ENCODE results near the gene MBD6. TPM values are rescaled to one million over a fixed set of nuclear protein-coding genes. Genes with fewer than 3 reads are reported as not detected.

Gene MBD6
- total and polyA plus RNA-seq, 2 of the 13 experiments (the other 11 are each of a cell fraction or from before 2014, with no cell fraction given) = 4.1 to 5.9 TPM

DNA sequence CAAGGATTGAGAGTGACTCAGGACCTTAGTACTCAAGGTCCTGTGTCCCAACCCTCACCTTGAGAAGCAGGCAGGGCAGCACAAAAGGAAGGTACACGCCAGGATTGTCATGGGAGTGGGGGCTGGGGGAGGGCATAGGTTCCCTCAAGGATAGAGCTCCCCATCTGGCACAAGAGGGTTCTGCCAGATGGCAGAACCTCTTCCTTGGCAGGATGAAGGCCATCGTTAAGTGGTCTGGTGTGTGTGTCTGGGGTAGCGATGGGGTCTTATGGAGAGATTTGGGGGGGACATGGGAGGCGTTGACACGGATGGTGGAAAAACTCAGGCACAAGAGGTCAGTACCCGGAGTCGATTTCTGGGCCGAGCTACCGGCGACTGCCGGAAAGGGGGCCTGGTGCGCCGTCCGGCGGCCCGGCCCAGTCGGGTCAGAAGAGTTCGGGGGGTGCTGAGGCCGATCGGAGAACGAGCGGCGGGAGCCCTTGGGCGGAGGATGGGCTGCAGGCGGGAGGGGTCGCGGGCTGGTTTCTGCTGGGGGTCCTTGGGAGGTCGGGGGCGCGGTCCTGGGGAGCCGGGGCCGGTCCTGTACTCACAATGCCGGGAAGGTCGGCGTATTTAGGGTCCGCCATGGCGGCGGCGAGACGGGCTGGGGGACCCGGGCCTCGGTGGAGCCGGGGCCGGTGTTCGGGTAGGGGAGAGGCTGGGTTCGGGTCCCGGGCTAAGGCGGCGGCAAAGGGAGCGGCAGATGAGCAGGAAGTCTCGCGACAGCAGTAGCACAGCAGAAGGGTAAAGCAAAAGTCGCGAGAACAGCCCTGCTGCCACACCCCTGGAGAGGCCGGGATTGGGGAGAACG, 24.0 kb downstream of the MBD6 start, which contains the start of gene DCTN2 (continued):
- TF ChIP-seq ZNF143 (CRISPR knock-in tag; IDR thresholded peaks at IDR 0.05) (no peak), IRX3 (CRISPR knock-in tag; IDR thresholded peaks at IDR 0.05; ENCODE audit: borderline replicate concordance, low read depth) (no peak), EP300 (IDR thresholded peaks at IDR 0.05; ENCODE audit: low read depth in 2 of 2, low read length in 2 of 2) (no peak), EP300 (CRISPR knock-in tag; IDR thresholded peaks at IDR 0.05; ENCODE audit: borderline replicate concordance) (no peak), MXD1 (CRISPR knock-in tag; IDR thresholded peaks at IDR 0.05) (no peak), CENPT (CRISPR knock-in tag; IDR thresholded peaks at IDR 0.05; ENCODE audit: low read depth) (no peak), SNRNP70 (IDR thresholded peaks at IDR 0.05; ENCODE audit: low read depth, low read length) (no peak), HNRNPL (IDR thresholded peaks at IDR 0.05; ENCODE audit: low read depth, low read length) (no peak), GABPB1 (CRISPR knock-in tag; IDR thresholded peaks at IDR 0.05) (peak; percentile 75), JDP2 (CRISPR knock-in tag; IDR thresholded peaks at IDR 0.05; ENCODE audit: borderline replicate concordance) (no peak), ZBTB3 (CRISPR knock-in tag; IDR thresholded peaks at IDR 0.05; ENCODE audit: borderline replicate concordance, low read depth) (no peak), ZNF605 (CRISPR knock-in tag; IDR thresholded peaks at IDR 0.05) (no peak), ZNF670 (CRISPR knock-in tag; IDR thresholded peaks at IDR 0.05; ENCODE audit: borderline replicate concordance) (no peak), CHD4 (IDR thresholded peaks at IDR 0.05; ENCODE audit: borderline replicate concordance, low read length) (no peak), KDM3A (CRISPR knock-in tag; IDR thresholded peaks at IDR 0.05; ENCODE audit: low read depth) (no peak), ZFP36L1 (CRISPR knock-in tag; IDR thresholded peaks at IDR 0.05) (no peak), ZNF75D (CRISPR knock-in tag; IDR thresholded peaks at IDR 0.05; ENCODE audit: borderline replicate concordance) (no peak), HOXD1 (CRISPR knock-in tag; IDR thresholded peaks at IDR 0.05) (no peak), TMF1 (CRISPR knock-in tag; IDR thresholded peaks at IDR 0.05; ENCODE audit: low read depth) (no peak), ZC3H13 (CRISPR knock-in tag; IDR thresholded peaks at IDR 0.05) (no peak)
- TF ChIP-seq, protein P1, sequence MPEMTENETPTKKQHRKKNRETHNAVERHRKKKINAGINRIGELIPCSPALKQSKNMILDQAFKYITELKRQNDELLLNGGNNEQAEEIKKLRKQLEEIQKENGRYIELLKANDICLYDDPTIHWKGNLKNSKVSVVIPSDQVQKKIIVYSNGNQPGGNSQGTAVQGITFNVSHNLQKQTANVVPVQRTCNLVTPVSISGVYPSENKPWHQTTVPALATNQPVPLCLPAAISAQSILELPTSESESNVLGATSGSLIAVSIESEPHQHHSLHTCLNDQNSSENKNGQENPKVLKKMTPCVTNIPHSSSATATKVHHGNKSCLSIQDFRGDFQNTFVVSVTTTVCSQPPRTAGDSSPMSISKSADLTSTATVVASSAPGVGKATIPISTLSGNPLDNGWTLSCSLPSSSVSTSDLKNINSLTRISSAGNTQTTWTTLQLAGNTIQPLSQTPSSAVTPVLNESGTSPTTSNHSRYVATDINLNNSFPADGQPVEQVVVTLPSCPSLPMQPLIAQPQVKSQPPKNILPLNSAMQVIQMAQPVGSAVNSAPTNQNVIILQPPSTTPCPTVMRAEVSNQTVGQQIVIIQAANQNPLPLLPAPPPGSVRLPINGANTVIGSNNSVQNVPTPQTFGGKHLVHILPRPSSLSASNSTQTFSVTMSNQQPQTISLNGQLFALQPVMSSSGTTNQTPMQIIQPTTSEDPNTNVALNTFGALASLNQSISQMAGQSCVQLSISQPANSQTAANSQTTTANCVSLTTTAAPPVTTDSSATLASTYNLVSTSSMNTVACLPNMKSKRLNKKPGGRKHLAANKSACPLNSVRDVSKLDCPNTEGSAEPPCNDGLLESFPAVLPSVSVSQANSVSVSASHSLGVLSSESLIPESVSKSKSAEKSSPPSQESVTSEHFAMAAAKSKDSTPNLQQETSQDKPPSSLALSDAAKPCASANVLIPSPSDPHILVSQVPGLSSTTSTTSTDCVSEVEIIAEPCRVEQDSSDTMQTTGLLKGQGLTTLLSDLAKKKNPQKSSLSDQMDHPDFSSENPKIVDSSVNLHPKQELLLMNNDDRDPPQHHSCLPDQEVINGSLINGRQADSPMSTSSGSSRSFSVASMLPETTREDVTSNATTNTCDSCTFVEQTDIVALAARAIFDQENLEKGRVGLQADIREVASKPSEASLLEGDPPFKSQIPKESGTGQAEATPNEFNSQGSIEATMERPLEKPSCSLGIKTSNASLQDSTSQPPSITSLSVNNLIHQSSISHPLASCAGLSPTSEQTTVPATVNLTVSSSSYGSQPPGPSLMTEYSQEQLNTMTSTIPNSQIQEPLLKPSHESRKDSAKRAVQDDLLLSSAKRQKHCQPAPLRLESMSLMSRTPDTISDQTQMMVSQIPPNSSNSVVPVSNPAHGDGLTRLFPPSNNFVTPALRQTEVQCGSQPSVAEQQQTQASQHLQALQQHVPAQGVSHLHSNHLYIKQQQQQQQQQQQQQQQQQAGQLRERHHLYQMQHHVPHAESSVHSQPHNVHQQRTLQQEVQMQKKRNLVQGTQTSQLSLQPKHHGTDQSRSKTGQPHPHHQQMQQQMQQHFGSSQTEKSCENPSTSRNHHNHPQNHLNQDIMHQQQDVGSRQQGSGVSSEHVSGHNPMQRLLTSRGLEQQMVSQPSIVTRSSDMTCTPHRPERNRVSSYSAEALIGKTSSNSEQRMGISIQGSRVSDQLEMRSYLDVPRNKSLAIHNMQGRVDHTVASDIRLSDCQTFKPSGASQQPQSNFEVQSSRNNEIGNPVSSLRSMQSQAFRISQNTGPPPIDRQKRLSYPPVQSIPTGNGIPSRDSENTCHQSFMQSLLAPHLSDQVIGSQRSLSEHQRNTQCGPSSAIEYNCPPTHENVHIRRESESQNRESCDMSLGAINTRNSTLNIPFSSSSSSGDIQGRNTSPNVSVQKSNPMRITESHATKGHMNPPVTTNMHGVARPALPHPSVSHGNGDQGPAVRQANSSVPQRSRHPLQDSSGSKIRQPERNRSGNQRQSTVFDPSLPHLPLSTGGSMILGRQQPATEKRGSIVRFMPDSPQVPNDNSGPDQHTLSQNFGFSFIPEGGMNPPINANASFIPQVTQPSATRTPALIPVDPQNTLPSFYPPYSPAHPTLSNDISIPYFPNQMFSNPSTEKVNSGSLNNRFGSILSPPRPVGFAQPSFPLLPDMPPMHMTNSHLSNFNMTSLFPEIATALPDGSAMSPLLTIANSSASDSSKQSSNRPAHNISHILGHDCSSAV (CRISPR knock-in tag; IDR thresholded peaks at IDR 0.05; ENCODE audit: borderline replicate concordance) = no peak

Measured in HepG2 (cell line).